ENCODE data around the gene ATG12.

- no peak for TF ChIP-seq CTCF (conservative IDR thresholded peaks at IDR 0.05 in 1 of 2, IDR thresholded peaks at IDR 0.05 in 1 of 2; ENCODE audit: extremely low read depth in 1 of 2, insufficient read depth in 1 of 2, low read depth in 1 of 2, low read length in 2 of 2)
- no peak for TF ChIP-seq EZH2 (IDR thresholded peaks at IDR 0.05; ENCODE audit: borderline replicate concordance, low read length)
Observed at GRCh38 chr5:115857626-115858349, 16.4 kb upstream of the ATG12 start.

All from mammary epithelial cell (primary cell).